AG04450 (cell line): ENCODE data around the gene CD55. TPM values are rescaled to one million over a fixed set of nuclear protein-coding genes. Genes with fewer than 3 reads are reported as not detected.

Source experiments
- CTCF ChIA-PET: fragments of 300-600, 350-600 bp; formaldehyde crosslinking; extraction: SDS; loops from one replicate; lab custom pipeline; 2022; ENCODE audit warnings: antibody characterized with exemption, inconsistent platforms; lab: Charles Lee
- POLR2A ChIA-PET: fragments of 350-600 bp; formaldehyde crosslinking; extraction: SDS; loops from one replicate; lab custom pipeline; 2021; ENCODE audit warnings: antibody characterized with exemption, inconsistent platforms; lab: Yijun Ruan, JAX
- DNase-seq: peaks from one replicate; pipeline ENCODE4 v3.0.0-alpha.2; 2011; ENCODE audit warnings: low read depth, low spot score
- H3K27ac ChIP-seq: one replicate; pipeline ENCODE4 v1.5.1; 2012; ENCODE audit warnings: low read depth, low read length, control low read depth
- H3K27me3 ChIP-seq: one replicate; pipeline ENCODE4 v1.6.0; 2012; ENCODE audit warnings: low read length; ENCODE audit not compliant: control insufficient read depth, insufficient read depth
- H3K4me3 ChIP-seq: 2 replicates; pipeline ENCODE4 v1.5.1; 2011; ENCODE audit warnings: mild to moderate bottlenecking, low read depth, low read length, control low read depth
- H3K9me3 ChIP-seq: 2 replicates; pipeline ENCODE4 v1.5.1; 2012; ENCODE audit warnings: low read length; ENCODE audit not compliant: control insufficient read depth, insufficient read depth
- polyA plus RNA-seq: library from polyadenylated mRNA; depleted of rRNA; stranded (reverse); fragments of >200 nt; gene quantifications from 2 replicates; pipeline ENCODE4 v1.2.3, GENCODE V29; 2011
- TF ChIP-seq, protein P1 (sequence below): IDR thresholded peaks from 2 replicates; pipeline ENCODE4 v1.5.1; 2011; ENCODE audit warnings: low read depth, low read length, control low read depth, inconsistent platforms

The CD55 gene
- polyA plus RNA-seq, 1 experiment = 88.3 TPM

- TF ChIP-seq, protein P1, sequence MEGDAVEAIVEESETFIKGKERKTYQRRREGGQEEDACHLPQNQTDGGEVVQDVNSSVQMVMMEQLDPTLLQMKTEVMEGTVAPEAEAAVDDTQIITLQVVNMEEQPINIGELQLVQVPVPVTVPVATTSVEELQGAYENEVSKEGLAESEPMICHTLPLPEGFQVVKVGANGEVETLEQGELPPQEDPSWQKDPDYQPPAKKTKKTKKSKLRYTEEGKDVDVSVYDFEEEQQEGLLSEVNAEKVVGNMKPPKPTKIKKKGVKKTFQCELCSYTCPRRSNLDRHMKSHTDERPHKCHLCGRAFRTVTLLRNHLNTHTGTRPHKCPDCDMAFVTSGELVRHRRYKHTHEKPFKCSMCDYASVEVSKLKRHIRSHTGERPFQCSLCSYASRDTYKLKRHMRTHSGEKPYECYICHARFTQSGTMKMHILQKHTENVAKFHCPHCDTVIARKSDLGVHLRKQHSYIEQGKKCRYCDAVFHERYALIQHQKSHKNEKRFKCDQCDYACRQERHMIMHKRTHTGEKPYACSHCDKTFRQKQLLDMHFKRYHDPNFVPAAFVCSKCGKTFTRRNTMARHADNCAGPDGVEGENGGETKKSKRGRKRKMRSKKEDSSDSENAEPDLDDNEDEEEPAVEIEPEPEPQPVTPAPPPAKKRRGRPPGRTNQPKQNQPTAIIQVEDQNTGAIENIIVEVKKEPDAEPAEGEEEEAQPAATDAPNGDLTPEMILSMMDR = no peak
- no peak overlapping the region for H3K4me3 ChIP-seq
- no peak for DNase-seq
- no peaks in the 10 kb centered on the region for H3K9me3 ChIP-seq
- POLR2A ChIA-PET = no interaction called here
- CTCF ChIA-PET = no interaction called here
- no peaks in the 10 kb centered on the region for H3K27me3 ChIP-seq
- no peak overlapping the region for H3K27ac ChIP-seq
These were observed 67.2 kb downstream of the CD55 start for GRCh38 chr1:207388721-207389120.

DNA sequence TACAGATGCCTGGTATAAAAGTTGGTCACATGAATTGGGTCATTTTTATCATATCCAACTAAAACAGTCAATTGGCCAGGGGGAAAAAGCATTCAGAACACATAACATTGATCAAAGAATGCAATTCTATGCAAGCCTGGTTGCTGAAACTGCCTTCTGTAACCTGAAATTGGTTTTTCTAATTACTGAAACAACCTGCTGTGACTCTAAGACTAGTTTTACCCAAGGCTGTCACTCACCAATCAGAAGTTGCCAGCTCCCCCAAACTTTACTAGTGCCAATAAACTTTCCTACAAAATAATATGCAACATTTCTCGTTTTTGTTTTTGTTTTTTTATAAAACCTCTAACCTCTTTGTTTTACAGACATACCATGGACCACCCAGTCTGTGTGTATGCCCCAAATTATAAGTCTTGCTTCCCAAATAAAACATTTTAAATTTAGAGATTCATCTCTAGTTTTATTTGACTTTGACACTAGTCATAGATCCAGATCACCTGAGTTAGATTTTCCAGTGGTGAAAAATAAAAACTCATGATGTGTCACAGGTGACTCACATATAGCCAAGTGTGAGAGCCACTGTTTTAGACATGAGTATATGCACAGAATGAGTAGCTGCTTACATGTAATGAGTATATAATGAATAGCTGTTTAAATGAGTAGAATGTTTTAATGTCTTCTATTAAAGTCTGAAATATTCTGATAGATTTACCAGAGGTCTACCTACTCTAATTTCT is 68.4 kb downstream of the CD55 start:
- no peak overlapping the region for H3K27ac ChIP-seq
- TF ChIP-seq, protein P1 = no peak
- H3K4me3 ChIP-seq = no peak overlapping the region
- CTCF ChIA-PET = interaction anchor here (0.9 kb wide), 1 partner anchor 17 kb away, joined by 21 read pairs; no protein-coding TSS in a partner anchor
- no peaks in the 10 kb centered on the region for H3K9me3 ChIP-seq
- H3K27me3 ChIP-seq = no peaks in the 10 kb centered on the region
- POLR2A ChIA-PET = no interaction called here
- DNase-seq = peak; percentile 6

DNA sequence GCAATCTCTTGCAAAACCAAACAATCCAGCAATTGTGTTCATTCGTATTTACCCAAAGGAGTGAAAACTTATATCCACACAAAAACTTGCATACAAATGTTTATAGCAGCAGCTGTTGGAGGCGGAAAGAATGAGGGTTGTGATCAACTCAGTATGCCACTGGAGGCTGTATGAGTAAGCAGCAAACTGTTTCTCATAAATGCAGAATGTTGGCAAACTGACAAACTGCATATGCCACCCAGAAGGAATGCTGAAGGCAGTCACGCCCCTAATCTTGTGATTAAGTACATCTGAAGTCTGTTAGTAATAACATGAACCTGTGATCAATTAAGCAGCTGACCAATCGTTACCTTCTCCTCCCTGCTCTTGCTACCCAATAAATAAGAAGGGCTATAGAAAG is 72.1 kb downstream of the CD55 start:
- TF ChIP-seq, protein P1 = no peak
- POLR2A ChIA-PET = interaction anchor here (0.7 kb wide), 1 partner anchor 30 kb away, joined by 4 read pairs; no protein-coding TSS in a partner anchor
- no peaks in the 10 kb centered on the region for H3K9me3 ChIP-seq
- DNase-seq = peak; percentile 78
- no peaks in the 10 kb centered on the region for H3K27me3 ChIP-seq
- no peak overlapping the region for H3K4me3 ChIP-seq
- H3K27ac ChIP-seq = peak overlapping the region; percentile 47
- CTCF ChIA-PET = interaction anchor here (0.5 to 2.8 kb wide), 3 partner anchors 12 to 300 kb away, joined by 3 to 16 read pairs (median 4); no protein-coding TSS in a partner anchor

GRCh38 chr1:207396168-207396746 is 74.8 kb downstream of the CD55 start:
- no peak overlapping the region for H3K4me3 ChIP-seq
- no peak overlapping the region for H3K27ac ChIP-seq
- H3K27me3 ChIP-seq = peaks cover 4% of the 10 kb centered on the region
- ChIA-PET POLR2A (no interaction called here), CTCF (no interaction called here)
- TF ChIP-seq, protein P1 = no peak
- no peak for DNase-seq
- H3K9me3 ChIP-seq = no peaks in the 10 kb centered on the region

GRCh38 chr1:207397525-207397926 is 76.0 kb downstream of the CD55 start:
- no peak overlapping the region for H3K4me3 ChIP-seq
- no peak overlapping the region for H3K27ac ChIP-seq
- CTCF ChIA-PET = interaction anchor here (0.8 to 1.0 kb wide), 2 partner anchors 9 to 74 kb away, joined by 3 to 7 read pairs; no protein-coding TSS in a partner anchor
- POLR2A ChIA-PET = no interaction called here
- no peak for DNase-seq
- H3K27me3 ChIP-seq = peaks cover 4% of the 10 kb centered on the region
- H3K9me3 ChIP-seq = no peaks in the 10 kb centered on the region
- TF ChIP-seq, protein P1 = peak; percentile 25; the same call in 1 of the 2 replicates
